Measurements from ENCODE around the gene KRTAP5-1.

Gene KRTAP5-1

GRCh38 chr11:1573077-1573902 lies 11.8 kb downstream of the KRTAP5-1 start:
- H3K4me3 ChIP-seq (replicated peaks; ENCODE audit: insufficient read depth, low read length), result no peak overlapping the region
- no peak overlapping the region for H3K27ac ChIP-seq (replicated peaks)
- peaks cover 48% of the 10 kb centered on the region for H3K27me3 ChIP-seq (ENCODE audit: insufficient read depth, poor library complexity, severe bottlenecking)
- DNase-seq (ENCODE audit: low read depth in 1 of 2, low spot score in 1 of 2), result no peak
- TF ChIP-seq SPI1 (IDR thresholded peaks at IDR 0.05; ENCODE audit: borderline replicate concordance, low read depth) (no peak), POLR2AphosphoS5 (IDR thresholded peaks at IDR 0.05; ENCODE audit: low read depth) (no peak)

DNA sequence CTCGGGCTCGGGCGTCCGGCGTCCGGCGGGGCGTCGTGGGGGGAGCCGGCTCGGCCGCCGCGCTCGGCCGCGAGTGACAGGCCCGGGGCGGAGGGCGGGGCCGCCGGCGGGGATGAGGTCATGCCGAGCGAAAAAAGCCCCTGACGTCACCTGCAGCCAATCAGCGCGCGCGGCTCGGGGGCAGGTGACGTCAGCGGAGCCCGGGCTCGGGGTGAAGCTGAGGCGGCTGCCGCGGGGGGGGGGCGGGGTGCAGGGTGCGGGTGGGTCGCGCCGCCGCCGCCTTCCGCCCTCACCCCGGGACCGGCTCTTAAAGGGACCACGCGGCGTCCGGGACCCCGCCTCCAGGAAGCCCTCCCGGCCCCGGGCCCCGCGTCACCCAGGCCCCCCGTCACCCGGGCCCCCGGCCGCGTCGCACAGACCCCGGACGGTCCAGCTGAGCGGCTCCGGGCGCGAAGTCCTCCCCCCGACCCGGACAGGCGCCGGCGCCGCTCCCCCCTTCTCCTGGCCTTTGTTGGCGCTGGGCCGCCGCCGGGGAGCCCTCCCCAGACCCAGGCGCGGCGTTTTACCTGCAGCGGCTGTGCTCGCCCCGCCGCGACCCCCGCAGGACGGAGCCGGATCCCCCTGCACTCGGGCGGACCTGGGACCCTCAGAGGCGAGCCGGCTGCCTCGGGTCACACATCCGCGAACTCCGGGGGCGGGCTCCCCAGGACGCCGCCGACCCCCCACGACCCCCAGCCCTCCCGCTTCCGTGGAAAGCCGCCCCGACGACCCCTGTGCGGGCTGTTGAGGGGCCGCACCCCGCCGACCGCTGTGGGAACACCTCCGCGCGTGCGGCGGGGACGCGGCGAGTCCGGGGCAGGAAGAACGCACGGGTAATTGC lies 12.6 kb downstream of the KRTAP5-1 start, which contains the start of gene DUSP8:
Gene DUSP8 (minus strand): TSS at position 75 of the 880 bp plus-strand sequence. CDS start 6,445 bp downstream, outside the sequence.
- Histone ChIP-seq H3K27ac (replicated peaks) (no peak within 1 kb of the TSS), H3K27me3 (ENCODE audit: insufficient read depth, poor library complexity, severe bottlenecking) (peaks cover 48% of the 10 kb centered on the region), H3K4me3 (replicated peaks; ENCODE audit: insufficient read depth, low read length) (peak within 1 kb of the TSS; percentile 30)
- peak; percentile 40 to 56 for DNase-seq (ENCODE audit: low read depth in 1 of 2, low spot score in 1 of 2)
- no peak for TF ChIP-seq CTCF (IDR thresholded peaks at IDR 0.05; ENCODE audit: insufficient read depth, low read length)
- TF ChIP-seq GABPA (IDR thresholded peaks at IDR 0.05; ENCODE audit: low read depth), result no peak
- TF ChIP-seq SPI1 (IDR thresholded peaks at IDR 0.05; ENCODE audit: borderline replicate concordance, low read depth), result no peak
- TF ChIP-seq POLR2AphosphoS5 (IDR thresholded peaks at IDR 0.05; ENCODE audit: low read depth), result no peak
- no peak for TF ChIP-seq REST (IDR thresholded peaks at IDR 0.05; ENCODE audit: insufficient replicate concordance, low read depth)

DNA sequence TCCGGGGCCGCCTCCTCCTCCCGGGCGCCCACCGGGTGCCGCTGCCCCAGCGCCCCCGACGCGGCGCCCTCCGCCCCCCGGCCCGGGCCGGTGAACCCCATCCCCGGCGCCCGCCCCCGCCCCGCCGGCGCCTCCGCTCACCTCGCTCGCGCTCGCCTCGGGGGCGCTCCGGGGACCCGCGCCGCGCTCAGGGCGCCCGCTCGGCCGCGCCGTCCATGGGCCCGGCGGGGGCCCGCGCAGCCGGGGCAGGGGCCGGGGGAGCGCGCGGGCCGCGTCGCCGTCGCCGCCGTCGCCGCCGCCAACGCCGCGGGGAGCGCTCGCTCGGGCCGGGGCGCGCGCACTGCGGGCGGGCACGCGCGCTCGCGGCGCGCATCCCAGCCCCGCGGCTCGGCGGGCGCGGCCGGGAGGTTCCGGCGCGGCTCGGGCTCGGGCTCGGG lies 13.3 kb downstream of the KRTAP5-1 start:
- H3K27me3 ChIP-seq (ENCODE audit: insufficient read depth, poor library complexity, severe bottlenecking), result peaks cover 50% of the 10 kb centered on the region
- H3K4me3 ChIP-seq (replicated peaks; ENCODE audit: insufficient read depth, low read length), result 0 out of 2 replicates have a peak overlapping the region, but pooled peaks have one; percentile 30
- TF ChIP-seq CTCF (IDR thresholded peaks at IDR 0.05; ENCODE audit: insufficient read depth, low read length) (no peak), GABPA (IDR thresholded peaks at IDR 0.05; ENCODE audit: low read depth) (no peak), POLR2AphosphoS5 (IDR thresholded peaks at IDR 0.05; ENCODE audit: low read depth) (no peak), SPI1 (IDR thresholded peaks at IDR 0.05; ENCODE audit: borderline replicate concordance, low read depth) (no peak)
- peak in 1 of 2 experiments; percentile 22 for DNase-seq (ENCODE audit: low read depth in 1 of 2, low spot score in 1 of 2)
- no peak overlapping the region for H3K27ac ChIP-seq (replicated peaks)

- no peak overlapping the region for H3K27ac ChIP-seq (replicated peaks)
- peaks cover 50% of the 10 kb centered on the region for H3K27me3 ChIP-seq (ENCODE audit: insufficient read depth, poor library complexity, severe bottlenecking)
- TF ChIP-seq CTCF (IDR thresholded peaks at IDR 0.05; ENCODE audit: insufficient read depth, low read length), result no peak
- TF ChIP-seq SPI1 (IDR thresholded peaks at IDR 0.05; ENCODE audit: borderline replicate concordance, low read depth), result no peak
- TF ChIP-seq GABPA (IDR thresholded peaks at IDR 0.05; ENCODE audit: low read depth), result no peak
- no peak for TF ChIP-seq POLR2AphosphoS5 (IDR thresholded peaks at IDR 0.05; ENCODE audit: low read depth)
- TF ChIP-seq REST (IDR thresholded peaks at IDR 0.05; ENCODE audit: insufficient replicate concordance, low read depth), result no peak
- no peak overlapping the region for H3K4me3 ChIP-seq (replicated peaks; ENCODE audit: insufficient read depth, low read length)
- DNase-seq (ENCODE audit: low read depth in 1 of 2, low spot score in 1 of 2), result no peak
These were observed 14.0 kb downstream of the KRTAP5-1 start for GRCh38 chr11:1570896-1571759.
